GM12872 (cell line): ENCODE measurements around the gene DNAJC15.

ENCODE experiments used
- CTCF ChIP-seq: IDR thresholded peaks from 3 replicates; pipeline ENCODE4 v1.5.1; 2011; ENCODE audit warnings: low read depth, mild to moderate bottlenecking, low read length, moderate library complexity; ENCODE audit not compliant: insufficient read depth

The DNAJC15 gene

GRCh38 chr13:43058318-43058674, 34.9 kb downstream of the DNAJC15 start:
- no peak for TF ChIP-seq CTCF

- no peak for TF ChIP-seq CTCF
Measured at GRCh38 chr13:43058831-43059230, 35.4 kb downstream of the DNAJC15 start.

GRCh38 chr13:43061496-43062280, 38.3 kb downstream of the DNAJC15 start:
- TF ChIP-seq CTCF, result no peak

GRCh38 chr13:43071824-43072223, 48.4 kb downstream of the DNAJC15 start:
- TF ChIP-seq CTCF, result no peak

GRCh38 chr13:43072394-43072793, 49.0 kb downstream of the DNAJC15 start:
- no peak for TF ChIP-seq CTCF

GRCh38 chr13:43074824-43075510, 51.6 kb downstream of the DNAJC15 start:
- TF ChIP-seq CTCF, result no peak

- no peak for TF ChIP-seq CTCF
Measured at GRCh38 chr13:43077046-43077445, 53.7 kb downstream of the DNAJC15 start.
